Ishikawa (cell line): ENCODE data around the gene DNAJA1.

ENCODE experiments used
- EGR1 ChIP-seq: IDR thresholded peaks from 2 replicates; pipeline ENCODE4 v1.6.1; 2012
- EP300 ChIP-seq: IDR thresholded peaks from 2 replicates; pipeline ENCODE4 v1.6.1; 2012; ENCODE audit warnings: borderline replicate concordance
- MAX ChIP-seq: IDR thresholded peaks from 2 replicates; pipeline ENCODE4 v1.6.1; 2012
- RAD21 ChIP-seq: IDR thresholded peaks from 2 replicates; pipeline ENCODE4 v1.6.1; 2012; ENCODE audit warnings: low read depth
- TEAD4 ChIP-seq: IDR thresholded peaks from 2 replicates; pipeline ENCODE4 v1.6.1; 2012
- ZBTB7A ChIP-seq: IDR thresholded peaks from 2 replicates; pipeline ENCODE4 v1.6.1; 2012; ENCODE audit warnings: low read depth
- TF ChIP-seq, protein P1 (sequence below): IDR thresholded peaks from 2 replicates; pipeline ENCODE4 v1.6.1; 2012

GRCh38 chr9:32989660-32990059 is 35.4 kb upstream of the DNAJA1 start:
- TF ChIP-seq ZBTB7A (no peak), MAX (no peak), EP300 (no peak), TEAD4 (no peak), RAD21 (no peak), EGR1 (no peak)
- TF ChIP-seq, protein P1, sequence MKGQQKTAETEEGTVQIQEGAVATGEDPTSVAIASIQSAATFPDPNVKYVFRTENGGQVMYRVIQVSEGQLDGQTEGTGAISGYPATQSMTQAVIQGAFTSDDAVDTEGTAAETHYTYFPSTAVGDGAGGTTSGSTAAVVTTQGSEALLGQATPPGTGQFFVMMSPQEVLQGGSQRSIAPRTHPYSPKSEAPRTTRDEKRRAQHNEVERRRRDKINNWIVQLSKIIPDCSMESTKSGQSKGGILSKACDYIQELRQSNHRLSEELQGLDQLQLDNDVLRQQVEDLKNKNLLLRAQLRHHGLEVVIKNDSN, result no peak
